OCI-LY7 (cell line): ENCODE results near the gene PRR16. TPM values are rescaled to one million over a fixed set of nuclear protein-coding genes. Genes with fewer than 3 reads are reported as not detected.
"Not testable (repeated sequence)": the region's sequence is repeated elsewhere in the genome, so short reads cannot be mapped to it uniquely, and the experiment has no call there.

Experiments
- BruUV-seq: library from RNA; stranded (reverse); fragments of 400-500 nt; replicated peaks from 2 replicates; lab custom pipeline; 2021; lab: Mats Ljungman, UMichigan
- CTCF ChIA-PET: fragments of 300-600 bp; sonication (Branson Sonifier 250); formaldehyde crosslinking; loops from one replicate; lab custom pipeline; 2022; ENCODE audit warnings: antibody characterized with exemption; ENCODE audit not compliant: unreplicated experiment; lab: Charles Lee
- POLR2A ChIA-PET: fragments of 300-600 bp; sonication (Branson Sonifier 250); formaldehyde crosslinking; loops from one replicate; lab custom pipeline; 2022; ENCODE audit warnings: antibody characterized with exemption; lab: Charles Lee
- DNase-seq: peaks from one replicate; pipeline ENCODE4 v3.0.0-alpha.2; 2015; ENCODE audit warnings: low spot score
- H2AFZ ChIP-seq: fragments of 200-600 bp; sonication (generic), shearing (Covaris generic); 2 replicates; pipeline ENCODE4 v1.6.1; 2014; ENCODE audit warnings: mild to moderate bottlenecking, antibody characterized with exemption, low read length, moderate library complexity
- H3K27ac ChIP-seq: fragments of 200-600 bp; sonication (generic); 2 replicates; pipeline ENCODE4 v1.5.1; 2014; ENCODE audit warnings: mixed run types, low read depth, mild to moderate bottlenecking, moderate library complexity, low read length, inconsistent platforms; ENCODE audit not compliant: poor library complexity, severe bottlenecking
- H3K36me3 ChIP-seq: fragments of 200-600 bp; sonication (generic); 2 replicates; pipeline ENCODE4 v1.6.1; 2014; ENCODE audit warnings: mild to moderate bottlenecking, antibody characterized with exemption, low read length, moderate library complexity, mixed read lengths; ENCODE audit not compliant: insufficient read depth
- H3K4me1 ChIP-seq: fragments of 200-600 bp; sonication (generic); 2 replicates; pipeline ENCODE4 v1.5.1; 2014; ENCODE audit warnings: mild to moderate bottlenecking, low read length; ENCODE audit not compliant: insufficient read depth, poor library complexity, severe bottlenecking
- H3K4me2 ChIP-seq: fragments of 200-600 bp; sonication (generic); 2 replicates; pipeline ENCODE4 v1.6.1; 2014; ENCODE audit warnings: mild to moderate bottlenecking, low read length
- H3K4me3 ChIP-seq: fragments of 200-600 bp; sonication (generic); 2 replicates; pipeline ENCODE4 v1.5.1; 2014; ENCODE audit warnings: mild to moderate bottlenecking, low read depth, low read length; ENCODE audit not compliant: poor library complexity, severe bottlenecking
- H3K79me2 ChIP-seq: fragments of 200-600 bp; sonication (generic); 2 replicates; pipeline ENCODE4 v1.6.1; 2016; ENCODE audit warnings: low read depth, mild to moderate bottlenecking, low read length, moderate library complexity, mixed read lengths; ENCODE audit not compliant: insufficient read depth
- H3K9me2 ChIP-seq: fragments of 200-600 bp; sonication (generic); 2 replicates; pipeline ENCODE4 v1.6.1; 2016; ENCODE audit warnings: mild to moderate bottlenecking, low read length, mixed read lengths; ENCODE audit not compliant: insufficient read depth
- H3K9me3 ChIP-seq: fragments of 200-600 bp; sonication (generic); 2 replicates; pipeline ENCODE4 v1.6.1; 2014; ENCODE audit warnings: mild to moderate bottlenecking, mixed run types, low read length, mixed read lengths
- H4K20me1 ChIP-seq: fragments of 200-600 bp; sonication (generic); 2 replicates; pipeline ENCODE4 v1.6.1; 2014; ENCODE audit warnings: mild to moderate bottlenecking, antibody characterized with exemption, low read length, moderate library complexity, mixed read lengths; ENCODE audit not compliant: insufficient read depth
- CTCF ChIP-seq: fragments of 200-600 bp; sonication (generic); conservative IDR thresholded peaks from 2 replicates; pipeline ENCODE4 v1.5.1; 2014; ENCODE audit warnings: mild to moderate bottlenecking, antibody characterized with exemption, low read length, moderate library complexity, mixed read lengths
- EZH2phosphoT487 ChIP-seq: fragments of 200-600 bp; sonication (generic); IDR thresholded peaks from 2 replicates; pipeline ENCODE4 v1.6.1; 2018; ENCODE audit warnings: low read depth, borderline replicate concordance, mild to moderate bottlenecking, mixed run types, antibody characterized with exemption, low read length, moderate library complexity, mixed read lengths
- intact Hi-C: fragments of 100-400 bp; cut with micrococcal nuclease; formaldehyde crosslinking; loops from one replicate; pipeline ENCODE4 v1.10.0; 2022; ENCODE audit not compliant: unreplicated experiment
- total RNA-seq, 2 experiments: library from RNA; depleted of rRNA in 1 of 2; stranded (reverse); fragments of >200 nt in 1 of 2; shearing (Covaris generic) in 1 of 2; gene quantifications; 2 replicates each; pipeline ENCODE4 v1.2.3, GENCODE V29; 2014 to 2022

PRR16 gene
- total RNA-seq, 2 experiments from 2014 or later = not detected

GRCh38 chr5:120700653-120701052, 236.6 kb downstream of the PRR16 start:
- BruUV-seq, intact Hi-C loops, H3K79me2 ChIP-seq, H3K4me2 ChIP-seq, POLR2A ChIA-PET, H3K36me3 ChIP-seq, CTCF ChIA-PET, DNase-seq, H3K27ac ChIP-seq, H3K9me3 ChIP-seq, H2AFZ ChIP-seq, H3K9me2 ChIP-seq, H3K4me1 ChIP-seq, H4K20me1 ChIP-seq, H3K4me3 ChIP-seq: not testable (repeated sequence)

DNA sequence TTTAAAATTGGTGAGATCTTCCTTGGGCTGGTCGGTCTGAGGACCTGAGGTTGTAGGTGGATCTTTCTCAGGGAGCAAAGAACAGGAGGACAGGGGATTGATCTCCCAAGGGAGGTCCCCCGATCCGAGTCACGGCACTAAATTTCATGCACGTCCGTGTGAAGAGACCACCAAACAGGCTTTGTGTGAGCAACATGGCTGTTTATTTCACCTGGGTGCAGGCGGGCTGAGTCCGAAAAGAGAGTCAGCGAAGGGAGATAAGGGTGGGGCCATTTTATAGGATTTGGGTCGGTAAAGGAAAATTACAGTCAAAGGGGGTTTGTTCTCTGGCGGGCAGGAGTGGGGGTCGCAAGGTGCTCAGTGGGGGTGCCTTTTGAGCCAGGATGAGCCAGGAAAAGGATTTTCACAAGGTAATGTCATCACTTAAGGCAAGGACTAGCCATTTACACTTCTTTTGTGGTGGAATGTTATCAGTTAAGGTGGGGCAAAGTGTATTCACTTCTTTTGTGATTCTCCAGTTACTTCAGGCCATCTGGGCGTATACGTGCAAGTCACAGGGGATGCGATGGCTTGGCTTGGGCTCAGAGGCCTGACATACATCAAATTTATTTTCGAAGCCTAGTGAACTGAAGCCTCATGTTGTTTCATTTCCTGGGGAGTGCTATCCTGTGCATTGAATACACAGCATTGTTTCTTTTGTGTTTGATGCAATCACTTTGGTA, 238.9 kb downstream of the PRR16 start:
- CTCF ChIA-PET = not testable (repeated sequence)

GRCh38 chr5:120703918-120704587, 240.0 kb downstream of the PRR16 start:
- no peak overlapping the region for H3K4me3 ChIP-seq
- no peaks in the 10 kb centered on the region; the same call in 1 of the 2 replicates for H4K20me1 ChIP-seq
- no peak overlapping the region for H3K27ac ChIP-seq
- DNase-seq = no peak
- CTCF ChIA-PET = no interaction called here
- H3K4me1 ChIP-seq = no peaks in the 10 kb centered on the region
- intact Hi-C loops = no loop called here
- TF ChIP-seq CTCF (no peak), EZH2phosphoT487 (no peak)
- no peaks in the 10 kb centered on the region for H3K9me2 ChIP-seq
- H3K79me2 ChIP-seq = no peaks in the 10 kb centered on the region
- BruUV-seq = no TSS peak
- no peaks in the 10 kb centered on the region for H3K36me3 ChIP-seq
- H2AFZ ChIP-seq = no peak overlapping the region
- no peaks in the 10 kb centered on the region for H3K9me3 ChIP-seq
- H3K4me2 ChIP-seq = no peak overlapping the region
- POLR2A ChIA-PET = interaction anchor here (1.2 kb wide), 1 partner anchor 41 kb away, joined by 4 read pairs; no protein-coding TSS in a partner anchor

More for the DNA sequence above, 238.9 kb downstream of the PRR16 start:
- POLR2A ChIA-PET = interaction anchor here (0.6 kb wide), 2 partner anchors 60 to 292 kb away, joined by 3 read pairs; no protein-coding TSS in a partner anchor
- intact Hi-C loops, DNase-seq, H3K36me3 ChIP-seq, H3K27ac ChIP-seq, H3K9me3 ChIP-seq, H4K20me1 ChIP-seq, H3K79me2 ChIP-seq, H2AFZ ChIP-seq, BruUV-seq, H3K9me2 ChIP-seq, H3K4me1 ChIP-seq, H3K4me2 ChIP-seq, H3K4me3 ChIP-seq: not testable (repeated sequence)
